ENCODE results near the gene DOCK10.

GRCh38 chr2:224931956-224932355 lies 110.3 kb downstream of the DOCK10 start:
- TF ChIP-seq CTCF (IDR thresholded peaks at IDR 0.05) (no peak), POLR2A (IDR thresholded peaks at IDR 0.05) (no peak)

Measured in uterus (tissue), 2 donors.